GM18858 (cell line): Measurements from ENCODE around the gene B4GALT3.

Experiments
- ATAC-seq: cut with Tn5 transposase; IDR thresholded peaks from one replicate; pipeline ENCODE4 v1.9.1; 2021; ENCODE audit not compliant: unreplicated experiment

B4GALT3 gene

GRCh38 chr1:161206411-161207140, 29.3 kb upstream of the B4GALT3 start:
- no peak for ATAC-seq

DNA sequence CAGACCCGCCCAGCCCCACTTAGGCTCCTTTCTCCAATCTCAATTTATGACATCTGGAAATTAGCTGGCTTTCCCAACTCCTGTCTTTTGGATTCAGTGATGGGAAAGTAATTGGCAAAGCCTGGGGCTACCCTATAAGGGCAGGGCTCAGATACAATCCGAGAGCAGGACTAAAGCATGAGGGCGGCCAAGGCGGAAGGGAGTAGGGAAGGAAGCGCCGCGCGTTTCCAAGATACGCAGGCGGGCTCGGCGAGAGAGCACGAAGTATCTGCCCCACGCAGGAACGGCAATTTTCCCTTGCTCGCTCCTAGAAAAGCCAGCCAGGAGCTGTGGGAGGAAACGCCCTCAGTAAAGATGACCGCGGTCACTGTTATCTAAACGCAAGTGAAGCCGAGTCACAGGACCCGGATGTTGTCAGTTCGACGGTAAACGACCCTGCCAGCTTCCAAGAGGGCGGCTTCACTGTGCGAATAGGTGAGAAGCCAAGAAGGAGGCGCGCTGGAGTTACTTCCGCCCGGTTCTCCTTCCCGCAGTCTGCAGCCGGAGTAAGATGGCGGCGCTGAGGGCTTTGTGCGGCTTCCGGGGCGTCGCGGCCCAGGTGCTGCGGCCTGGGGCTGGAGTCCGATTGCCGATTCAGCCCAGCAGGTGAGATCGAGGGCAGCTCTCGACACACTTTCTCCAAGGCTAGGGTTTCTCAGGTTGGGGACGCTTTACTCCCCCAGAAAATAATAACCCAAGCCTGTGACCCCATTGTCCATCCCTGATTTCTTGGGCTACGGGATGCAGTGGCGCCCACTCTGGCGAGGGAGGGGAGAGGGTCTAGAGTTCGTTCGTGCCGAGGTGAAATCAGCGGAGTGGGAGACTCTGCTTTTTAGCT, 24.8 kb upstream of the B4GALT3 start, which contains the start of gene NDUFS2:
Gene NDUFS2, plus strand, starts transcription at position 532 of the 877 bp plus-strand sequence. Its CDS starts 19 bp downstream, at position 551.
- ATAC-seq, result peak; percentile 88

- no peak for ATAC-seq
Observed at GRCh38 chr1:161200992-161201835, 23.9 kb upstream of the B4GALT3 start.

DNA sequence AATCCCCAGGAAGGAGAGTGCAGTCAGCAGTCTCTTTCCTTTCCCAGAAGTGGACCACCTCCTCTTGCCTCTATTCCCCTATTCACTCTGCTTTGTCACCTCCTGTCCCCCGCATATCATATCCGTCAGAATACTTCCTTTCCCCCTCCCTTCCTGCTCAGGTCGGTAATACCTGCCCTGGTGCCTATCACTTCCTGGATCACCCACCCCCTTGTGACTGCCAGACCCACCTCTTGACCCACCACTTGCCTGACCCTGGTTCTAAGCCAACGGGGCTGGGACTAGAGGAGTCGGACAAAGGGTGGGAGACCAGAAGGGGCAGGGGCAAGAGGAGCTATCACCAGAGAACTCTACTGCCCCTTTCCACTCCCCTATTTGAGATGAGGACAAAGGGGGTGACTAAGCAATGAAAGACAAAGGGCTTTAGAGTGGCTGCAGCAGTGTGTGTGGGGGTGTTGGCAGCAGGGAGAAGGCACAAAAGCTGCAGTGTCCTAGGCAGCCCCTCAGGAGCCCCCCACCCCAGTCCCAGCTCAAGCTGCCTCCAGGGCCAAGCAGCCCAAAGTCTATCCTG, 23.2 kb upstream of the B4GALT3 start:
- ATAC-seq, result no peak

GRCh38 chr1:161199506-161200139, 22.3 kb upstream of the B4GALT3 start:
- no peak for ATAC-seq

GRCh38 chr1:161198897-161199431, 21.7 kb upstream of the B4GALT3 start, which contains the start of gene ADAMTS4:
Gene ADAMTS4 (minus strand): TSS chr1:161199054. CDS start chr1:161198627, 427 bp downstream.
- ATAC-seq, result no peak

DNA sequence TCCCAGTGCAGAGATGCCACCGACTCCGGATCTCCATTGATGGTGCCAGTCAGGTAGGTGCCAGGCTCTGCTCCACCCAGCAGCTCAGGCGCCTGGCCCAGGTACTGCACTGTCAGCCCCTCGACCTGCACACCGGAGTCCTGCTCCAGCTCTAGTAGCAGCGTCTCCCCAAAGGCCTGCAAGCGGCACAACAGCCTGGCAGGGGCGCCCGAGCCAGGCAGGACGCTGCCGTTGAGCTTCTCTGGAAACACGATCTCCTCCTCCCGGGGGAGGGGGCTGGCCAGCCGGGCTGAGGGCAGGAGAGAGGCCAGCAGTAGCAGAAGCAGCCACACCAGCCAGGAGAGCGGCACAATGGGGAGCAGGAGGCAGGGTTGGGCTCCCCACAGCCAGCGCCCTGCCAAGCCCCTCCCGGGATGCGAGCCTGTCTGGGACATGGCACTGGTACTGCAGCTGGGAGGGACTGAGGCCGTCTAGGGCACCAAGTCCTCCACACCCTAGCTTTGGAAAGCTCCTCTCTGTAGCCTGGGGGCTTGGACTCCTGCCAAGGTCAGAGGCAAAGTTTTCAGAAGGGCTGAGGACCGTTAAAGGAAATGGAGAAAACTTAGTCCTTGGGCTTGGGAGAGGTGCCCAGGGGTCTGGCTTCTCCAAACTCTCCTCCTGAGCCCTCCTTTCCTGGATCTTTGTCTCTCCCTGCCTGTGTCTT, 21.0 kb upstream of the B4GALT3 start:
- no peak for ATAC-seq

DNA sequence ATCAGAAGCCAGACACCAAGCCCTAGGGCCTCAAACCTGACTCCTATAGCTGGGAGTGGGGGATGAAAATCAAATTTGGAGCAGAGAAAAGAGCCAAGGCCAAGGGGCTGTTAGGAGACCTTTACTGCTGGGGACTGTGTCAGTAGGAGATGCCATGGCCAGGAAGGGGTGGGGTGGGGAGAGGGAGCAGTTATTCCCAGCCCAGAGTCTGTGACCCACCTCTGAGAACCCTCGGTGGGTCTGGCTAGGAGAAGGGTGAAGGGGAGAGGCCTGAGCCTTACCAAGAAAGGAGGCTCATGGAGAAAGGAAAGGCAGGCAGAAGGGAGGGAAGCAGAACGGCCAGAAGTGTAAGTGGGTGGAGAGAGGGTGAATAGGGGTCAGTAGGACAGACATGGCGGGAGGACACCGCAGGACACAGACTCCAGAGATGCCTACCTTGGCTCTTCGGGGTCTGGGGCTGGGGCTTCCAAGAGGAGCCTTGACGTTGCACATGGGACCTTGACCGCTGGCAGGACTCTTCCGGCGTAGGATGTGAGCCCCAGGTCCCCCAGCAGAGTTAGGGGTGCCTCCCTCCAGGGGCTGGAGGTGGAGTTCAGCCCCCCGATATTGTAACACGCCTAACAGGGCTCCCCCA, 20.4 kb upstream of the B4GALT3 start:
- ATAC-seq, result no peak

DNA sequence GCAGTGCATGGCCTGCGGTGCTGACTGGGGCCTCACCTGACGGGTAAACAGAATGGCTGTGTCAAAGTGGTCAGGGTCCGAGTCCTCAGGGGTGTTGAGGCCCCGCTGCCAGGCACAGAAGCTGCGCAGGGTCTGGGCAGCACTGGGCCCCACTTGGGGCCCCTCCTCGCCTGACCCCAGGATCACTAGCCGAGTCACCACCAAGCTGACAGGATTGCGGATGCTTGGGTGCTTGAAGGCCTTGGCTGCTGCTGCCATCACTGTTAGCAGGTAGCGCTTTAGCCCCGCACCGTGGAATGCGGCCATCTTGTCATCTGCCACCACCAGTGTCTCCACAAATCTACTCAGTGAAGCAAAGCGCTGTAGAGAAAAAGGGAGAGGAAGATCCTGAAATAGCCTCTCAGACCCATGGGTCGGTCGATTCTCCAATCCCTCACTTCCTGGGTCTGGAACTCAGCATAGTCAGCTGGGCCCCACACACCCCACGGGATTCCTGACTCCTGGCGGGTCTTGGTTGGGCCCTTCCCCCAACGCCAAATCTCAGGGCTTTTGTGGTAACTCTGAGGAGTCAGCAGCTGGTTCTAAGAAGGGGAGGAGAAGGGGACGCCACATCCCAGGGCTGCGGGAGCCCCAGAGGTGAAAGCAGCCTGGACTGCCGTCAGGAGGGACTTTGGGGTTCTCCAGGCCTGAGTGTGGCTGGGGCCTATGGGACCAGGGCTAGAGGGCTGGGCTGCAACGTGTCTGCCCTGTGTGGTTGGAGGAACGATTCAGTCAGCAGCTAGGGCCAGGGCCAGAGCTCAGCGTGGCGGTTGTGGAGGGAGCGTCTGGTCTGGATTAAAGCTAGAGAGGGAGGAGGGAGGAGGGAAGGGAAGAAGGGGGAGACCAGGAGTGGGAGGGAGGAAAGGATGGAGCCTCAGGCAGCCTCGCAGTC, 19.5 kb upstream of the B4GALT3 start:
- no peak for ATAC-seq

DNA sequence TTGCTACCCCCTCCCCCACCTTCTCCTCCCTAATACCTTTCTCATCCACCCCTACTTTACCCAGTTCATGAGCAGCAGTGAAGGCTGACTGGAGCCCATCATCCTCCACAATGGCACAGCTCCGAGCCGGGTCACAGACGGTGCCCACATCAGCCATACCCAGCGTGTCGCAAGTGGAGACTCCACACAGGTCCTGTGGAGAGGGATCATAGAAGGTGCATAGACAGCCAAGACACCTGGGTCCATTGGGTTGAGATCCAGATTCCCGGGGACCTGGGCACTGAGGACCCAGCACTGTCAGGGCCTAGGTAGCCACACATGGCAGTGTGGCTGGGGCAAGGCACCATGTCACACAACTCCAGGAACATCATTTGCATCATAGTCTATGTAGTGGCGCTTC, 18.8 kb upstream of the B4GALT3 start:
- ATAC-seq, result no peak

DNA sequence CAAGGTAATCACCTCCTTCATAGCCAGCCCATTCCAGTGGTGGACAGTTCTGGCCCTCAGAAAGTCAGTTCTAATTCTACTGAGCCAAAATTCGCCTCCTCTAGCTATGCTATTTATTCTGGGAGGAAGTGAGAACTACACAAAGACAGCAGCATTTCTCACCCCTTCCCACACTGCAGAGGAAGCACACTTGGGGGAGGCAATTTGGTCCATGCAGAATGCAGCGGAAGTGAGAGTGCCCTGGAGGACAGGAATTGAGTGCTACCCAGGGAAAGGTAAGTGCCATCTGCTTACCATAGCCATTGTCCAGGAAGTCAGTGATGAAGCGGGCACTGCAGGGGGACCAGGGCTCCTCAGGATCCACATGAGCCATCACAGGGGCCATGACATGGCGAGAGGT, 17.9 kb upstream of the B4GALT3 start:
- ATAC-seq, result no peak

DNA sequence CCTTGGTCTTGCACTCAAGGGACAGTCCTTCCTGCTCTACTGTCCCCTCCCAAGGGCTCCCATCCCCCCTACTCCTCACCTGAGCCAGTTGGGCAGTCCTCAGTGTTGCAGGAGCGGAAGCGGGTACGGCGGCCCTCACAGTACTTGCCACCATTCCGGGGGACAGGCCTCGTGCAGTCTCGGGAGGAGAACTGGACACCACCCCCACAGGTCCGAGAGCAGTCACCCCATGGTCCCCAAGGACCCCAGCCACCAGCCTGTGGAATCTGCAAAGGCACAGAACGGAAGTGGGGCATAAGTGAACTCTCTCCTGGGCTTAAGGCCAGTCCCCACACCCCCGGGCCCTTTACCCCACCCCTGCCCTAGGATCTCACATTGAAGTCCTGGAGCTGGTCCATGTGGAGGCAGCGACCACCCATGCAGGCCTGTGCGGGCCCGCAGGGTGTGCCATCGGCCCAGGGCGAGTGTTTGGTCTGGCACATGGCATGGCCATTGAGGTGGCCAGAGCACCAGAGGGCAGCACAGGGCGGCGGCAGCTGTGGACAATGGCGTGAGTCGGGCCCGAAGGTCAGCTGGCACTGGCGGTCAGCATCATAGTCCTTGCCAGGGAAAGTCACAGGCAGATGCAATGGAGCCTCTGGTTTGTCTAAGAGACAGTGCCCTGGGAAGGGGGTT, 16.4 kb upstream of the B4GALT3 start:
- ATAC-seq, result no peak

- ATAC-seq, result no peak
Observed at GRCh38 chr1:161192476-161193465, 15.5 kb upstream of the B4GALT3 start.

GRCh38 chr1:161191971-161192370, 14.7 kb upstream of the B4GALT3 start:
- ATAC-seq, result no peak

DNA sequence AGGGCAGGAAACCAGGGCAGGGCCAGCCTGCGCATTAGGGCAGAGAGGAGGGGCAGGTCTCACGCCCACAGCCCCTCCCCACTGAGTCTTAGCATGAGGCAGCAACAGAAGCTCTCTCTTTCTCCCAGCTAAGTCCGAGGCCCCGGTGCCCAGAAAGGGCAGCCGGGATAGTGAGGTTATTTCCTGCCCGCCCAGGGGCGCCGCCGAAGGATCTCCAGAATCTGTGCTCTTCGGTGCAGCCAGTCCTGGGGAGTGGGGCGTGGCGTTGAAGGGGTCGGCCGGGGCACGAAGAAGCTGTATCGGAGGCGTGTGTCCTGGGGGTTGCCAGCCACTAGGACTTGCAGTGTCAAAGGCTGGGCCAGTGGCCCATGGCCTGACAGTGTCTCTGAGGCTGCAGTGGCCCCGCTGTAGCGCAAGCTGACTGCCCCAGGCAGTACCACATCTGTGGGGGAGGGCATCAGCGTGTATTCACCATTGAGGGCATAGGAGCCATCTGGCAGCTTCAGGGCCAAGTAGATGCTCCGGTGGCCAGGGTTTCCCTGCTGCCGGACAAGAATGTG, 13.7 kb upstream of the B4GALT3 start:
- no peak for ATAC-seq

DNA sequence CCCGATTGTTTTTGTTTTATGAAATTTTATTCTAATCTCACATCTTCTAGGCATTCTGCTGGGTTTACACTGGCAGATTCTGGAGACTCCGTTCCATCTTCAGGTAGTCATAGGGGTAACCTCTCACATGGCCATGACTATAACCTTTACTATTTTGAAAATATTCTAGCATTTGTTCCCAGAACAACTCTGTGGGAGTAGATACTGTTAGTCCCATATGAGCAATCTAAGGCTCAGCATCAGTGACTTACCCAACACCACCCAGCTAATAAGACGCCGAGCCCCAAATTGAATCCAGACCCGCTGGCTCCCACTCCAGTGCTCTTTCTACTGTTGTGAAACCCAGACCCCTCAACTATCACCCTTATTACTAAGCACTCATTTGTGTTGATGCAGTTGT, 11.7 kb upstream of the B4GALT3 start:
- ATAC-seq, result no peak
